ENCODE data around the gene FUCA1. TPM values are rescaled to one million over a fixed set of nuclear protein-coding genes. Genes with fewer than 3 reads are reported as not detected.

Gene FUCA1
- polyA plus RNA-seq, 3 donors: 24.2 to 97.7 (median 96.6) TPM

DNA sequence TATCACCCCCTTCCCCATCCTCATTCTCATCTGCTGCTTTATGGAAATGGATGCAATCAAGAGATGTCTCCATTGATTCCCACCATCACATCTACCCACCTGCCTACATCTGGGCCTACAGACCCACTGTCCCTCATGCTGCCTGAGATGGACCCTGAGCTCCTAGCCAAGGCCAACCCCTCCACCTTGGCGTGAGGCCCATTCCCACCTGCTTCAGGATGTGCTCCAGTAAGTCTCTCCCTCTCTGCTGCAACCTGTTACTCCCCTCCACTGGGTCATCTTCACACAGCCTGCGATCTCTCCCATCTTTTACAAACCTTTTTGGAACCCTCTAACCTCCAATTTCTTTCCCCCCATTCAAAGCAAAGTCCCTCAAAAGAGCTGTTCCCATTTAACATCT lies 63.1 kb downstream of the FUCA1 start:
- Mint-ChIP-seq H3K36me3 (peaks cover 37 to 49% of the 10 kb centered on the region in 2 donors), H3K9me3 (no peaks in the 10 kb centered on the region), H3K4me1 (peaks cover 67% of the 10 kb centered on the region), H3K27ac (peak overlapping the region; percentile 87 to 94 (median 91)), H3K27me3 (ENCODE audit: low read depth in 3 of 3) (peaks cover 0 to 3% (median 0%) of the 10 kb centered on the region in 3 donors), H3K4me3 (no peak overlapping the region)
- H3K4me3 ChIP-seq (replicated peaks in 1 of 3; ENCODE audit: low read depth in 2 of 3, low read length in 3 of 3): no peak overlapping the region
- intact Hi-C loops (cut with micrococcal nuclease): loop anchor here in 1 of 2 donors (10.0 kb wide), 1 partner anchor 110 kb away; the partner anchor contains the start of gene CNR2
- no peak overlapping the region for H3K9ac ChIP-seq (ENCODE audit: insufficient read depth, low read length, poor library complexity, severe bottlenecking)
- no peaks in the 10 kb centered on the region for H3K9me3 ChIP-seq (replicated peaks in 1 of 2; ENCODE audit: control insufficient read depth in 1 of 2, insufficient read depth in 1 of 2, low read length in 2 of 2)
- H3K27ac ChIP-seq (ENCODE audit: low read depth in 1 of 2, low read length in 2 of 2): peak overlapping the region; percentile 75
- H3K79me2 ChIP-seq (ENCODE audit: insufficient read depth, low read length): no peaks in the 10 kb centered on the region
- no peak overlapping the region for H3K4me2 ChIP-seq (replicated peaks; ENCODE audit: extremely low read depth, low read length, poor library complexity, severe bottlenecking)
- peaks cover 3 to 32% of the 10 kb centered on the region in 2 donors for H3K36me3 ChIP-seq (replicated peaks in 1 of 2; ENCODE audit: control insufficient read depth in 1 of 2, insufficient read depth in 2 of 2, low read length in 2 of 2)
- peaks cover 62 to 73% of the 10 kb centered on the region in 2 donors for H3K4me1 ChIP-seq (ENCODE audit: control insufficient read depth in 1 of 2, insufficient read depth in 2 of 2, low read length in 2 of 2)
- no peaks in the 10 kb centered on the region for H4K20me1 ChIP-seq (ENCODE audit: insufficient read depth, low read length)
- TF ChIP-seq, protein P1, sequence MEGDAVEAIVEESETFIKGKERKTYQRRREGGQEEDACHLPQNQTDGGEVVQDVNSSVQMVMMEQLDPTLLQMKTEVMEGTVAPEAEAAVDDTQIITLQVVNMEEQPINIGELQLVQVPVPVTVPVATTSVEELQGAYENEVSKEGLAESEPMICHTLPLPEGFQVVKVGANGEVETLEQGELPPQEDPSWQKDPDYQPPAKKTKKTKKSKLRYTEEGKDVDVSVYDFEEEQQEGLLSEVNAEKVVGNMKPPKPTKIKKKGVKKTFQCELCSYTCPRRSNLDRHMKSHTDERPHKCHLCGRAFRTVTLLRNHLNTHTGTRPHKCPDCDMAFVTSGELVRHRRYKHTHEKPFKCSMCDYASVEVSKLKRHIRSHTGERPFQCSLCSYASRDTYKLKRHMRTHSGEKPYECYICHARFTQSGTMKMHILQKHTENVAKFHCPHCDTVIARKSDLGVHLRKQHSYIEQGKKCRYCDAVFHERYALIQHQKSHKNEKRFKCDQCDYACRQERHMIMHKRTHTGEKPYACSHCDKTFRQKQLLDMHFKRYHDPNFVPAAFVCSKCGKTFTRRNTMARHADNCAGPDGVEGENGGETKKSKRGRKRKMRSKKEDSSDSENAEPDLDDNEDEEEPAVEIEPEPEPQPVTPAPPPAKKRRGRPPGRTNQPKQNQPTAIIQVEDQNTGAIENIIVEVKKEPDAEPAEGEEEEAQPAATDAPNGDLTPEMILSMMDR (IDR thresholded peaks at IDR 0.05): no peak
- H3K27me3 ChIP-seq (ENCODE audit: control insufficient read depth in 2 of 2, insufficient read depth in 2 of 2, low read length in 2 of 2): no peaks in the 10 kb centered on the region
- WGBS (ENCODE audit: insufficient coverage): 94% methylated on average over 2 of the region's 2 CpGs
- no peak overlapping the region for H2AFZ ChIP-seq (ENCODE audit: insufficient read depth, low read depth, low read length, poor library complexity, severe bottlenecking)
- DNase-seq: no peak

GRCh38 chr1:23804183-23804835 lies 63.8 kb downstream of the FUCA1 start:
- H4K20me1 ChIP-seq (ENCODE audit: insufficient read depth, low read length): no peaks in the 10 kb centered on the region
- WGBS (ENCODE audit: insufficient coverage): 49% methylated on average over 7 of the region's 7 CpGs
- Mint-ChIP-seq H3K9me3 (no peaks in the 10 kb centered on the region), H3K36me3 (peaks cover 37 to 49% of the 10 kb centered on the region in 2 donors), H3K4me1 (peaks cover 66% of the 10 kb centered on the region), H3K27ac (peak overlapping the region; percentile 87 to 94 (median 91)), H3K4me3 (peak overlapping the region; percentile 0 to 15), H3K27me3 (ENCODE audit: low read depth in 3 of 3) (peaks cover 0 to 3% (median 3%) of the 10 kb centered on the region in 3 donors)
- H3K4me2 ChIP-seq (replicated peaks; ENCODE audit: extremely low read depth, low read length, poor library complexity, severe bottlenecking): no peak overlapping the region
- peaks cover 3 to 32% of the 10 kb centered on the region in 2 donors for H3K36me3 ChIP-seq (replicated peaks in 1 of 2; ENCODE audit: control insufficient read depth in 1 of 2, insufficient read depth in 2 of 2, low read length in 2 of 2)
- H2AFZ ChIP-seq (ENCODE audit: insufficient read depth, low read depth, low read length, poor library complexity, severe bottlenecking): no peak overlapping the region
- peak in 2 of 3 donors; percentile 46 to 49 for DNase-seq
- no peak overlapping the region for H3K4me3 ChIP-seq (replicated peaks in 1 of 3; ENCODE audit: low read depth in 2 of 3, low read length in 3 of 3)
- peaks cover 5% of the 10 kb centered on the region for H3K79me2 ChIP-seq (ENCODE audit: insufficient read depth, low read length)
- TF ChIP-seq, protein P1 (IDR thresholded peaks at IDR 0.05): no peak
- intact Hi-C loops (cut with micrococcal nuclease): loop anchor here in 1 of 2 donors (10.0 kb wide), 1 partner anchor 110 kb away; the partner anchor contains the start of gene CNR2
- H3K9ac ChIP-seq (ENCODE audit: insufficient read depth, low read length, poor library complexity, severe bottlenecking): no peak overlapping the region
- H3K27me3 ChIP-seq (ENCODE audit: control insufficient read depth in 2 of 2, insufficient read depth in 2 of 2, low read length in 2 of 2): no peaks in the 10 kb centered on the region
- H3K4me1 ChIP-seq (ENCODE audit: control insufficient read depth in 1 of 2, insufficient read depth in 2 of 2, low read length in 2 of 2): peaks cover 61 to 73% of the 10 kb centered on the region in 2 donors
- H3K27ac ChIP-seq (ENCODE audit: low read depth in 1 of 2, low read length in 2 of 2): peak overlapping the region; percentile 75
- no peaks in the 10 kb centered on the region for H3K9me3 ChIP-seq (replicated peaks in 1 of 2; ENCODE audit: control insufficient read depth in 1 of 2, insufficient read depth in 1 of 2, low read length in 2 of 2)

Data from CD14-positive monocyte (primary cell).